ENCODE results near the gene MSH2. TPM values are rescaled to one million over a fixed set of nuclear protein-coding genes. Genes with fewer than 3 reads are reported as not detected.
"Not testable (repeated sequence)": the region's sequence is repeated elsewhere in the genome, so short reads cannot be mapped to it uniquely, and the experiment has no call there.

Gene MSH2
- total RNA-seq, 1 experiment from 2014 or later = 8.7 TPM

- no peak overlapping the region for H3K27ac Mint-ChIP-seq (ENCODE audit: low read depth, unreplicated experiment)
- no peaks in the 10 kb centered on the region for H3K4me1 Mint-ChIP-seq (ENCODE audit: insufficient read depth, unreplicated experiment)
Observed at GRCh38 chr2:47452761-47453160, 49.8 kb downstream of the MSH2 start.

GRCh38 chr2:47454818-47455217 is 51.9 kb downstream of the MSH2 start:
- not testable (repeated sequence) for DNase-seq (ENCODE audit: unreplicated experiment)

More at GRCh38 chr2:47452761-47453160, 49.8 kb downstream of the MSH2 start:
- ChIA-PET POLR2A (no interaction called here), CTCF (interaction anchor here (0.6 kb wide), 1 partner anchor 13 kb away, joined by 3 read pairs; no protein-coding TSS in a partner anchor)
- DNase-seq (ENCODE audit: unreplicated experiment) = no peak
- intact Hi-C loops (cut with micrococcal nuclease) = no loop called here
- Mint-ChIP-seq H3K36me3 (ENCODE audit: insufficient read depth, unreplicated experiment) (peaks cover 25% of the 10 kb centered on the region), H3K27me3 (ENCODE audit: insufficient read depth, unreplicated experiment) (no peaks in the 10 kb centered on the region), H3K9me3 (ENCODE audit: unreplicated experiment) (no peaks in the 10 kb centered on the region), H3K4me3 (ENCODE audit: unreplicated experiment) (no peak overlapping the region)
- no TSS peak for BruUV-seq (replicated peaks)
- no peak for TF ChIP-seq CTCF (IDR thresholded peaks at IDR 0.05; ENCODE audit: unreplicated experiment)

GRCh38 chr2:47455411-47455810 is 52.5 kb downstream of the MSH2 start:
- H3K36me3 Mint-ChIP-seq (ENCODE audit: insufficient read depth, unreplicated experiment) = peaks cover 16% of the 10 kb centered on the region
- DNase-seq (ENCODE audit: unreplicated experiment) = no peak
- H3K4me3 Mint-ChIP-seq (ENCODE audit: unreplicated experiment) = no peak overlapping the region
- no peak overlapping the region for H3K27ac Mint-ChIP-seq (ENCODE audit: low read depth, unreplicated experiment)
- POLR2A ChIA-PET = interaction anchor here (1.3 kb wide), 1 partner anchor 316 kb away, joined by 3 read pairs; no protein-coding TSS in a partner anchor
- no peak for TF ChIP-seq CTCF (IDR thresholded peaks at IDR 0.05; ENCODE audit: unreplicated experiment)
- no peaks in the 10 kb centered on the region for H3K4me1 Mint-ChIP-seq (ENCODE audit: insufficient read depth, unreplicated experiment)
- H3K9me3 Mint-ChIP-seq (ENCODE audit: unreplicated experiment) = no peaks in the 10 kb centered on the region
- H3K27me3 Mint-ChIP-seq (ENCODE audit: insufficient read depth, unreplicated experiment) = no peaks in the 10 kb centered on the region
- intact Hi-C loops (cut with micrococcal nuclease) = no loop called here
- BruUV-seq (replicated peaks) = no TSS peak
- CTCF ChIA-PET = interaction anchor here (0.6 kb wide), 1 partner anchor 264 kb away, joined by 7 read pairs; no protein-coding TSS in a partner anchor

More at GRCh38 chr2:47454818-47455217, 51.9 kb downstream of the MSH2 start:
- H3K27me3 Mint-ChIP-seq (ENCODE audit: insufficient read depth, unreplicated experiment); intact Hi-C loops (cut with micrococcal nuclease); CTCF ChIA-PET; POLR2A ChIA-PET; H3K4me3 Mint-ChIP-seq (ENCODE audit: unreplicated experiment); H3K27ac Mint-ChIP-seq (ENCODE audit: low read depth, unreplicated experiment); BruUV-seq (replicated peaks); H3K9me3 Mint-ChIP-seq (ENCODE audit: unreplicated experiment); H3K4me1 Mint-ChIP-seq (ENCODE audit: insufficient read depth, unreplicated experiment): not testable (repeated sequence)
- H3K36me3 Mint-ChIP-seq (ENCODE audit: insufficient read depth, unreplicated experiment) = peaks cover 16% of the 10 kb centered on the region

GRCh38 chr2:47456851-47457250 is 53.9 kb downstream of the MSH2 start:
- Mint-ChIP-seq H3K27ac (ENCODE audit: low read depth, unreplicated experiment) (no peak overlapping the region), H3K36me3 (ENCODE audit: insufficient read depth, unreplicated experiment) (peaks cover 10% of the 10 kb centered on the region), H3K27me3 (ENCODE audit: insufficient read depth, unreplicated experiment) (no peaks in the 10 kb centered on the region), H3K9me3 (ENCODE audit: unreplicated experiment) (no peaks in the 10 kb centered on the region), H3K4me3 (ENCODE audit: unreplicated experiment) (no peak overlapping the region), H3K4me1 (ENCODE audit: insufficient read depth, unreplicated experiment) (no peaks in the 10 kb centered on the region)
- TF ChIP-seq CTCF (IDR thresholded peaks at IDR 0.05; ENCODE audit: unreplicated experiment) = no peak
- DNase-seq (ENCODE audit: unreplicated experiment) = no peak
- CTCF ChIA-PET = no interaction called here
- intact Hi-C loops (cut with micrococcal nuclease) = no loop called here
- BruUV-seq (replicated peaks) = no TSS peak
- POLR2A ChIA-PET = no interaction called here

- intact Hi-C loops (cut with micrococcal nuclease) = no loop called here
- BruUV-seq (replicated peaks) = no TSS peak
- Mint-ChIP-seq H3K4me3 (ENCODE audit: unreplicated experiment) (no peak overlapping the region), H3K27me3 (ENCODE audit: insufficient read depth, unreplicated experiment) (no peaks in the 10 kb centered on the region), H3K27ac (ENCODE audit: low read depth, unreplicated experiment) (no peak overlapping the region), H3K9me3 (ENCODE audit: unreplicated experiment) (no peaks in the 10 kb centered on the region), H3K4me1 (ENCODE audit: insufficient read depth, unreplicated experiment) (no peaks in the 10 kb centered on the region), H3K36me3 (ENCODE audit: insufficient read depth, unreplicated experiment) (peaks cover 10% of the 10 kb centered on the region)
- POLR2A ChIA-PET = no interaction called here
- CTCF ChIA-PET = interaction anchor here (1.3 kb wide), 2 partner anchors 20 to 310 kb away, joined by 4 to 5 read pairs; no protein-coding TSS in a partner anchor
- TF ChIP-seq CTCF (IDR thresholded peaks at IDR 0.05; ENCODE audit: unreplicated experiment) = no peak
- no peak for DNase-seq (ENCODE audit: unreplicated experiment)
Observed at GRCh38 chr2:47457268-47457667, 54.3 kb downstream of the MSH2 start.

Data from MCF 10A (cell line).